GM12878 (cell line): ENCODE measurements around the gene ZNF429. TPM values are rescaled to one million over a fixed set of nuclear protein-coding genes. Genes with fewer than 3 reads are reported as not detected.
"Not testable (repeated sequence)": the region's sequence is repeated elsewhere in the genome, so short reads cannot be mapped to it uniquely, and the experiment has no call there.

ENCODE experiments used
- ATAC-seq: fragments of 200-7000 bp; cut with Tn5 transposase; 3 replicates; pipeline ENCODE4 v1.9.1; 2020; ENCODE audit warnings: mild to moderate bottlenecking, moderate library complexity
- BruUV-seq: library from RNA; stranded (reverse); fragments of 400-500 nt; replicated peaks from 2 replicates; lab custom pipeline; 2021; lab: Mats Ljungman, UMichigan
- CTCF ChIA-PET: fragments of 300-600 bp; sonication (Branson Sonifier 250); formaldehyde crosslinking; extraction: SDS; loops from one replicate; lab custom pipeline; 2021; ENCODE audit warnings: inconsistent platforms; lab: Yijun Ruan, JAX
- POLR2A ChIA-PET: fragments of 350-600 bp; formaldehyde crosslinking; extraction: SDS; loops from one replicate; lab custom pipeline; 2021; ENCODE audit warnings: inconsistent platforms; lab: Charles Lee
- RAD21 ChIA-PET: fragments of 300-600 bp; sonication (Branson Sonifier 250); formaldehyde crosslinking; loops from one replicate; lab custom pipeline; 2023; ENCODE audit warnings: antibody characterized with exemption; ENCODE audit not compliant: unreplicated experiment; lab: Charles Lee
- SMC1A ChIA-PET: fragments of 300-600 bp; sonication (Branson Sonifier 250); formaldehyde crosslinking; loops from one replicate; lab custom pipeline; 2023; ENCODE audit not compliant: unreplicated experiment, uncharacterized antibody; lab: Charles Lee
- DNase-seq: peaks from one replicate; pipeline ENCODE4 v3.0.0-alpha.2; 2011; ENCODE audit warnings: low read depth, low spot score
- FAIRE-seq: peaks from 3 replicates; lab custom pipeline; 2011; peaks lifted over from hg19 to GRCh38; lab: Jason Lieb, UNC
- H2AFZ ChIP-seq: 2 replicates; pipeline ENCODE4 v1.6.0; 2011; ENCODE audit warnings: low read depth, low read length, control low read depth; ENCODE audit not compliant: control insufficient read depth
- H3K27ac ChIP-seq: 2 replicates; pipeline ENCODE4 v1.5.1; 2011; ENCODE audit warnings: control low read depth; ENCODE audit not compliant: control insufficient read depth, insufficient read depth
- H3K27me3 ChIP-seq, 2 experiments: replicated peaks in 1 of 2; 2 replicates each; pipeline versions ENCODE4 v1.6.0 to v1.6.1; 2011; ENCODE audit warnings: low read length in 1 of 2; ENCODE audit not compliant: control insufficient read depth in 2 of 2, insufficient read depth in 2 of 2
- H3K36me3 ChIP-seq, 2 experiments: 2 replicates each; pipeline ENCODE4 v1.5.1; 2011; ENCODE audit warnings: low read length in 1 of 2; ENCODE audit not compliant: control insufficient read depth in 2 of 2, insufficient read depth in 2 of 2
- H3K4me1 ChIP-seq: 2 replicates; pipeline ENCODE4 v1.6.1; 2011; ENCODE audit warnings: mild to moderate bottlenecking, low read length, moderate library complexity, mixed read lengths; ENCODE audit not compliant: control insufficient read depth, insufficient read depth
- H3K4me2 ChIP-seq: 2 replicates; pipeline ENCODE4 v1.6.0; 2011; ENCODE audit warnings: control low read depth; ENCODE audit not compliant: control insufficient read depth, insufficient read depth
- H3K4me3 ChIP-seq: fragments of 200-600 bp; sonication (generic); 2 replicates; pipeline ENCODE4 v1.5.1; 2016
- H3K79me2 ChIP-seq: 2 replicates; pipeline ENCODE4 v1.6.0; 2011; ENCODE audit warnings: low read length; ENCODE audit not compliant: control insufficient read depth, insufficient read depth
- H3K9ac ChIP-seq: 2 replicates; pipeline ENCODE4 v1.8.0; 2011; ENCODE audit warnings: low read length, control low read depth, mixed read lengths; ENCODE audit not compliant: control insufficient read depth, insufficient read depth
- H3K9me3 ChIP-seq: replicated peaks from 3 replicates; pipeline ENCODE4 v1.5.1; 2011; ENCODE audit warnings: mild to moderate bottlenecking, low read length; ENCODE audit not compliant: control insufficient read depth, insufficient read depth
- H4K20me1 ChIP-seq: 2 replicates; pipeline ENCODE4 v1.6.0; 2011; ENCODE audit not compliant: control insufficient read depth, insufficient read depth
- CHD2 ChIP-seq: IDR thresholded peaks from 2 replicates; pipeline ENCODE4 v1.6.1; 2011; ENCODE audit warnings: low read depth, low read length, improper control_type of control experiment, borderline replicate concordance
- CTCF ChIP-seq, 3 experiments: IDR thresholded peaks in 2 of 3; conservative IDR thresholded peaks in 1 of 3; 2 replicates each; pipeline ENCODE4 v1.5.1; 2011; ENCODE audit warnings: low read depth in 3 of 3, low read length in 3 of 3, mild to moderate bottlenecking in 3 of 3, control low read depth in 2 of 3, moderate library complexity in 2 of 3, inconsistent platforms in 1 of 3, mixed read lengths in 1 of 3; ENCODE audit not compliant: control insufficient read depth in 2 of 3, insufficient read depth in 1 of 3; ENCODE audit errors: extremely low read depth in 1 of 3
- E2F4 ChIP-seq: IDR thresholded peaks from 2 replicates; pipeline ENCODE4 v1.6.1; 2012; ENCODE audit warnings: low read depth, low read length, improper control_type of control experiment
- IRF5 ChIP-seq: fragments of 450-650 bp; IDR thresholded peaks from 2 replicates; pipeline ENCODE4 v1.6.1; 2017; ENCODE audit warnings: borderline replicate concordance
- MAX ChIP-seq: IDR thresholded peaks from 2 replicates; pipeline ENCODE4 v1.6.1; 2012; ENCODE audit warnings: low read depth, low read length, improper control_type of control experiment
- MTA3 ChIP-seq: IDR thresholded peaks from 2 replicates; pipeline ENCODE4 v1.6.1; 2012; ENCODE audit warnings: low read length, inconsistent platforms, borderline replicate concordance
- PBX3 ChIP-seq: IDR thresholded peaks from 2 replicates; pipeline ENCODE4 v1.6.1; 2011; ENCODE audit warnings: mild to moderate bottlenecking, low read depth, low read length, moderate library complexity; ENCODE audit not compliant: insufficient replicate concordance
- SUZ12 ChIP-seq: fragments of 200-600 bp; sonication (generic); IDR thresholded peaks from one replicate; pipeline ENCODE4 v1.6.1; 2018; ENCODE audit warnings: antibody characterized with exemption, mild to moderate bottlenecking; ENCODE audit not compliant: unreplicated experiment
- WGBS: methylation state at CpG from one replicate; pipeline ENCODE4 v1.1.6; 2016; ENCODE audit warnings: low lambda C conversion rate; ENCODE audit not compliant: insufficient replicate concordance, insufficient coverage; ENCODE audit errors: missing lambda C conversion rate; 5-methylcytosine and 5-hydroxymethylcytosine counted together
- in situ Hi-C: fragments of 300-500 bp; cut with MboI; formaldehyde crosslinking; loops from 9 replicates; pipeline ENCODE4 v1.14.3; 2018; ENCODE audit warnings: mixed read lengths
- intact Hi-C: fragments of 100-400 bp; cut with micrococcal nuclease; formaldehyde crosslinking; loops from one replicate; pipeline ENCODE4 v1.14.2; 2022; ENCODE audit not compliant: unreplicated experiment
- polyA plus RNA-seq, 11 experiments: library from polyadenylated mRNA; depleted of rRNA in 4 of 11; unstranded in 6 of 11; stranded (reverse) in 5 of 11; fragments of >200 nt; fragmentation: Nextera tagmentation in 4 of 11; fragmentation: Illumina TruSeq in 1 of 11; extraction: Ambion mirVana in 4 of 11; extraction: Trizol in 1 of 11; gene quantifications; 1 replicate in 1 of 11; 2 replicates in 10 of 11; pipeline versions ENCODE4 v1.2.1 to v1.2.3, GENCODE V29; 2011 to 2016; ENCODE audit warnings: inconsistent platforms in 2 of 11, missing spikeins in 2 of 11, low read depth in 1 of 11
- total RNA-seq, 4 experiments: library from RNA; depleted of rRNA in 3 of 4; stranded (reverse); fragments of >200 nt in 3 of 4; fragmentation: Illumina TruSeq in 1 of 4; extraction: Trizol in 1 of 4; gene quantifications; 2 replicates each; pipeline versions ENCODE4 v1.2.1 to v1.2.3, GENCODE V29; 2013 to 2021

ZNF429 gene
- total and polyA plus RNA-seq, 10 of the 15 experiments (the other 5 are each of a cell fraction or from before 2014, with no cell fraction given): 1.4 to 4.3 (median 2.8) TPM

- TF ChIP-seq CTCF (IDR thresholded peaks at IDR 0.05 in 2 of 3, conservative IDR thresholded peaks at IDR 0.05 in 1 of 3; ENCODE audit: control insufficient read depth in 2 of 3, extremely low read depth in 1 of 3, insufficient read depth in 1 of 3, low read depth in 3 of 3, low read length in 3 of 3) (no peak), SUZ12 (no peak), CHD2 (no peak), E2F4 (no peak), MAX (no peak), IRF5 (no peak), MTA3 (no peak), PBX3 (no peak)
These were observed 60.7 kb downstream of the ZNF429 start (continued) for GRCh38 chr19:21566073-21566472.

GRCh38 chr19:21567806-21568205 is 62.4 kb downstream of the ZNF429 start:
- H3K4me1 ChIP-seq, FAIRE-seq, intact Hi-C loops, H3K79me2 ChIP-seq, H3K27ac ChIP-seq, H3K27me3 ChIP-seq, H3K4me3 ChIP-seq, H3K4me2 ChIP-seq, H3K36me3 ChIP-seq, H2AFZ ChIP-seq, H3K9ac ChIP-seq, POLR2A ChIA-PET, CTCF ChIA-PET, BruUV-seq, in situ Hi-C loops, RAD21 ChIA-PET, ATAC-seq, DNase-seq, H3K9me3 ChIP-seq, H4K20me1 ChIP-seq: not testable (repeated sequence)
- WGBS: 45% methylated on average over 4 of the region's 4 CpGs
- SMC1A ChIA-PET: interaction anchor here (0.7 kb wide), 1 partner anchor 1472 kb away, joined by 4 read pairs; no protein-coding TSS in a partner anchor
